ENCODE measurements around the gene UGT1A7. TPM values are rescaled to one million over a fixed set of nuclear protein-coding genes. Genes with fewer than 3 reads are reported as not detected.

The UGT1A7 gene
- total RNA-seq, 1 donor from 2014 or later: not detected

DNA sequence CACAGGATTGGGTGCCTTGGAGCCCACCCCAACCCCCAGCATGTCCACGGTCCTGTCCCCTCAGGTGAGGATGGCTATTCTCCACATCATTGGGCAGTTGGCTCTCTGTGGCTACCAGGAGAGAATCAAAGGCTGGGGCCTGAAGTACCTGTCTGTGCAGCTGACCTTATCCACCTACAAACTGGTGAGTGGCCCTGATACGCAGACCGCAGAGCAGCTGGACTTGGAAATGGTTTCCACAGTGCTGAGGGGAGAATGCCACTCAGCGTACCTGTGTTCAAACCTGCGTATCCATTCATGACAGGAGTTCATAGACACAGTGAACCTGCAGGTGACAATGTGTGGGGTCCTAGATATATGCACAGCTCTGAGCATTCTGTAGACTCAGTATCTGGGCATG, 118.0 kb downstream of the UGT1A7 start:
- no peaks in the 10 kb centered on the region for H3K36me3 Mint-ChIP-seq (ENCODE audit: insufficient read depth)
- no peak for TF ChIP-seq CTCF (IDR thresholded peaks at IDR 0.05; ENCODE audit: unreplicated experiment)

GRCh38 chr2:233800208-233800607, 118.5 kb downstream of the UGT1A7 start:
- Mint-ChIP-seq H3K4me1 (ENCODE audit: low read depth) (no peaks in the 10 kb centered on the region), H3K27me3 (peaks cover 22% of the 10 kb centered on the region), H3K4me3 (ENCODE audit: low read depth) (no peak overlapping the region), H3K27ac (no peak overlapping the region), H3K36me3 (ENCODE audit: insufficient read depth) (no peaks in the 10 kb centered on the region), H3K9me3 (ENCODE audit: low read depth) (peaks cover 5% of the 10 kb centered on the region)
- peak; percentile 5 for DNase-seq (ENCODE audit: low spot score, unreplicated experiment)
- TF ChIP-seq CTCF (IDR thresholded peaks at IDR 0.05; ENCODE audit: unreplicated experiment): no peak

More for the DNA sequence above, 118.0 kb downstream of the UGT1A7 start:
- DNase-seq (ENCODE audit: low spot score, unreplicated experiment): no peak
- Mint-ChIP-seq H3K4me1 (ENCODE audit: low read depth) (no peaks in the 10 kb centered on the region), H3K4me3 (ENCODE audit: low read depth) (no peak overlapping the region), H3K27ac (no peak overlapping the region), H3K9me3 (ENCODE audit: low read depth) (peaks cover 5% of the 10 kb centered on the region), H3K27me3 (peaks cover 17% of the 10 kb centered on the region)

GRCh38 chr2:233801357-233802131, 119.8 kb downstream of the UGT1A7 start:
- TF ChIP-seq CTCF (IDR thresholded peaks at IDR 0.05; ENCODE audit: unreplicated experiment): no peak
- DNase-seq (ENCODE audit: low spot score, unreplicated experiment): no peak
- no peak overlapping the region for H3K4me3 Mint-ChIP-seq (ENCODE audit: low read depth)
- H3K27ac Mint-ChIP-seq: no peak overlapping the region
- H3K4me1 Mint-ChIP-seq (ENCODE audit: low read depth): no peaks in the 10 kb centered on the region
- peaks cover 26% of the 10 kb centered on the region for H3K27me3 Mint-ChIP-seq
- no peaks in the 10 kb centered on the region for H3K36me3 Mint-ChIP-seq (ENCODE audit: insufficient read depth)
- H3K9me3 Mint-ChIP-seq (ENCODE audit: low read depth): peaks cover 5% of the 10 kb centered on the region

GRCh38 chr2:233802132-233802815, 120.6 kb downstream of the UGT1A7 start:
- TF ChIP-seq CTCF (IDR thresholded peaks at IDR 0.05; ENCODE audit: unreplicated experiment): no peak
- H3K4me1 Mint-ChIP-seq (ENCODE audit: low read depth): no peaks in the 10 kb centered on the region
- DNase-seq (ENCODE audit: low spot score, unreplicated experiment): no peak
- peaks cover 26% of the 10 kb centered on the region for H3K27me3 Mint-ChIP-seq
- H3K9me3 Mint-ChIP-seq (ENCODE audit: low read depth): peaks cover 5% of the 10 kb centered on the region
- H3K36me3 Mint-ChIP-seq (ENCODE audit: insufficient read depth): no peaks in the 10 kb centered on the region
- no peak overlapping the region for H3K4me3 Mint-ChIP-seq (ENCODE audit: low read depth)
- no peak overlapping the region for H3K27ac Mint-ChIP-seq

DNA sequence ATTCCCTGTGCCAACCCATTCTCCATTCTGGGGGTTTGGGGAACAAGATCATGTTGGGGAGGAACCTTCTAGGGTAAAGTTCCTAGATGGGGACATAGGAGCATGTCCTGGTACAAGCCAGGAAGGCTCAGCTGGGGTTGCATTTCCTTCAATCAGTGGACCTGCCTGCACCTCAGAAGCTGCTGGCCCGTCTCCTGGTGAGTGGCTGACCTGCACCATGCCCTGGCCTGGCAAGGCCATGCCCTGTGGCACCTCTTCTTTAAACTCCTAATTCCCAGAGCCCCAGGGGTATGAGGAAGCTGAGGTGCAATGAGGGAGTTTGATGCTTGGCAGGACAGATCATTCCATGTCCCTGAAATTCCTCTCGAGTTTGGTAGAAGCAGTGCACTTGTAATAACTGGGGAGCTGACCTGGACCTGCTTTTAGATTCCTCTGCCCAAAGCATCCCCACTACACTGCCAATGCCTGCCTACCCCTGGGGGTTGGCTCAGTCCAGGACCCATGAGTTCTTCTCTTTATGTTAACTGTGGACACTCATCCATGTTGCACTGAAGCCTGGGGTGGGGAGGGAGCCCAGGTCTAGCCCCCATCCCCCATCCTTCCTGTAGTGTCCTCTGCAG, 121.7 kb downstream of the UGT1A7 start:
- no peaks in the 10 kb centered on the region for H3K4me1 Mint-ChIP-seq (ENCODE audit: low read depth)
- no peaks in the 10 kb centered on the region for H3K36me3 Mint-ChIP-seq (ENCODE audit: insufficient read depth)
- no peak overlapping the region for H3K4me3 Mint-ChIP-seq (ENCODE audit: low read depth)
- H3K27me3 Mint-ChIP-seq: peaks cover 26% of the 10 kb centered on the region
- H3K27ac Mint-ChIP-seq: no peak overlapping the region
- TF ChIP-seq CTCF (IDR thresholded peaks at IDR 0.05; ENCODE audit: unreplicated experiment): no peak
- peak; percentile 6 for DNase-seq (ENCODE audit: low spot score, unreplicated experiment)
- peaks cover 5% of the 10 kb centered on the region for H3K9me3 Mint-ChIP-seq (ENCODE audit: low read depth)

Measured in progenitor cell of endocrine pancreas (in vitro differentiated cells).